Measurements from ENCODE around the gene ZNRF2.

ZNRF2 gene

DNA sequence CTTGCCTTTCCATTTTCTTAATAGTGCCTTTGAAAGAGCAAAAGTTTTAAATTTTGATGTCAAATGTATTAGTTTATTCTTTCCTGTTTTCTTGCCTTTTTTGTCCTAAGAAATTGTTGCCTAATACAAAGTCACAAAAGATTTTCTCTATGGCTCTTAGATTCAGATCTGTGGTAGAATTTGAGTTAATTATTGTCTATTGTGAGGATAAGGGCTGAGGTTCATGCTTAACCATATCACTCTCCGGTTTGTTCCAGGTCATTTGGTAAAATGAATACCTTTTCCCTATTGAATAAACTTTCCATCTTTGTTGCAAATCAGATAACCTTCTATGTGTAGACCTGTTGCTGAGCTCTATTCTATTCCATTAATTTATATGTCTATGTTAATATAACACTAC is 98.2 kb downstream of the ZNRF2 start:
- H3K4me3 ChIP-seq (ENCODE audit: low read depth, low read length), result no peak overlapping the region
- no peak for DNase-seq (ENCODE audit: low read depth)
- TF ChIP-seq CTCF (IDR thresholded peaks at IDR 0.05; ENCODE audit: low read depth, low read length) (no peak), MYC (IDR thresholded peaks at IDR 0.05; ENCODE audit: low read depth, low read length) (no peak), POLR2A (IDR thresholded peaks at IDR 0.05; ENCODE audit: extremely low read depth, insufficient read length) (no peak)
- TF ChIP-seq, protein P1, sequence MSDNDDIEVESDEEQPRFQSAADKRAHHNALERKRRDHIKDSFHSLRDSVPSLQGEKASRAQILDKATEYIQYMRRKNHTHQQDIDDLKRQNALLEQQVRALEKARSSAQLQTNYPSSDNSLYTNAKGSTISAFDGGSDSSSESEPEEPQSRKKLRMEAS (IDR thresholded peaks at IDR 0.05; ENCODE audit: low read depth, low read length), result no peak

- peak; percentile 24 for DNase-seq (ENCODE audit: low read depth)
- no peak overlapping the region for H3K4me3 ChIP-seq (ENCODE audit: low read depth, low read length)
- no peak for TF ChIP-seq POLR2A (IDR thresholded peaks at IDR 0.05; ENCODE audit: extremely low read depth, insufficient read length)
- TF ChIP-seq, protein P1 (IDR thresholded peaks at IDR 0.05; ENCODE audit: low read depth, low read length), result no peak
- TF ChIP-seq MYC (IDR thresholded peaks at IDR 0.05; ENCODE audit: low read depth, low read length), result no peak
- TF ChIP-seq CTCF (IDR thresholded peaks at IDR 0.05; ENCODE audit: low read depth, low read length), result no peak
These were observed 105.4 kb downstream of the ZNRF2 start for GRCh38 chr7:30389791-30390190.

DNA sequence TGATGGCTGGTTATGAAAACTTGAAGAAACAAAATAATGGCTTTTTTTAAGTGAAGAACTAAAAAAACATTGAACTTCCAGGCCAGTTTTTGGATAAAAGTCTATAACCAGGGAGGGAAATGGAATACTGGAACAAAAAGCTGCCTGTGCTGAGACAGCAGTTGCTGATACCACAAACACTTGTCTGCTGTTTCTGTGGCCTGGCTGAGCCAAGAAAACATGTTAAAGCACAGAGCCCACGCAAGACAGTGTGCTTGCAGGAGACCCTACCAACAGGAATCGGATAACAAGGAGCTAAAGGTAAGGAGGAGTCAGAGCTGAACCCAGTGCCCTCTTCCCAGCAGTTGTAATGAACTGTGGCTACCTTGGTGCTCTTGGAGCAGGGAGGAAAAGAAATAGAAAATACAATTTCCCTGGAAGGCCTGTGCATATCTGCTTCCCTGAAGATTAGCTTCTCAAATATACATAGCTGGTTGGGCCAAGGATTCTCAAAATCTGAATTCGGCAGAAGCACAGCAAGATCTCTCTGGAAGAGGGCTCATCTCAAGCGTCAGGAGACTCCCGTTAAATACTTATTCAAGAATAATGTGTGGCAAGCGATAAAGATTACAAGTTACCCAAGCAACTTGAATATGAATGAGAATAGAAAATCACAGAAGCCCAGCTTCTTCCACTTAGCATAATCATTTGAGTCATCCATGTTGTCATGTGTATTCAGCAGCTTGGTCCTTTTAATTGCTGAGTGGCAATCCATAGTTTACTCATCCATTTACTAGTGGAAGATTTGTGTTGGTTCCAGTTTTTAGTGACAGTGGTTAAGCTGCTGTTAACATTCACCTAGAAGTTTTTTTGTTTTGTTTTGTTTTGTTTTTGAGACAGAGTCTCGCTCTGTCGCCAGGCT is 106.6 kb downstream of the ZNRF2 start:
- no peak for TF ChIP-seq MYC (IDR thresholded peaks at IDR 0.05; ENCODE audit: low read depth, low read length)
- TF ChIP-seq, protein P1 (IDR thresholded peaks at IDR 0.05; ENCODE audit: low read depth, low read length), result no peak
- no peak for TF ChIP-seq CTCF (IDR thresholded peaks at IDR 0.05; ENCODE audit: low read depth, low read length)
- no peak for TF ChIP-seq POLR2A (IDR thresholded peaks at IDR 0.05; ENCODE audit: extremely low read depth, insufficient read length)
- no peak overlapping the region for H3K4me3 ChIP-seq (ENCODE audit: low read depth, low read length)
- DNase-seq (ENCODE audit: low read depth), result no peak

GRCh38 chr7:30391806-30392205 is 107.4 kb downstream of the ZNRF2 start:
- TF ChIP-seq CTCF (IDR thresholded peaks at IDR 0.05; ENCODE audit: low read depth, low read length), result no peak
- no peak for TF ChIP-seq POLR2A (IDR thresholded peaks at IDR 0.05; ENCODE audit: extremely low read depth, insufficient read length)
- TF ChIP-seq MYC (IDR thresholded peaks at IDR 0.05; ENCODE audit: low read depth, low read length), result no peak
- TF ChIP-seq, protein P1 (IDR thresholded peaks at IDR 0.05; ENCODE audit: low read depth, low read length), result no peak
- DNase-seq (ENCODE audit: low read depth), result no peak
- H3K4me3 ChIP-seq (ENCODE audit: low read depth, low read length), result no peak overlapping the region

DNA sequence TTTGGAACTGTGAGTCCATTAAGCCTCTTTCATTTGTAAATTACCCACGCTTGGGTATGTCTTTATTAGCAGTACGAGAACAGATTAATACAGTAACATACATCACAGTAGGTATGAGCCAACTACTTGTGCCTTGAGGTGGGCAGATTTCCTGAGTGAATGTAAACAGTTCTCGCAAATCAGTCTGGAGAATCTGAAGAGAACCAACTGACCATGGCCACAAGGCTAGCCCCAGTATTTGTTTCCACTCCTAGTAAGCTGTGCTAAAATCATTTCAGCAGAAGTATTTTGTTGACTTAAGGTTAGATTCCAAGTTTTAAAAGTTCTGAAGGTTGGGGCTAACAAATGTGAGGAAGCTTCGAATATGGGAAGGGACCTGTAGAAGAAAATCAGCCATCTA is 111.3 kb downstream of the ZNRF2 start:
- DNase-seq (ENCODE audit: low read depth), result no peak
- TF ChIP-seq, protein P1 (IDR thresholded peaks at IDR 0.05; ENCODE audit: low read depth, low read length), result no peak
- TF ChIP-seq MYC (IDR thresholded peaks at IDR 0.05; ENCODE audit: low read depth, low read length) (no peak), CTCF (IDR thresholded peaks at IDR 0.05; ENCODE audit: low read depth, low read length) (no peak), POLR2A (IDR thresholded peaks at IDR 0.05; ENCODE audit: extremely low read depth, insufficient read length) (no peak)
- H3K4me3 ChIP-seq (ENCODE audit: low read depth, low read length), result no peak overlapping the region
